HEK293T (cell line): Measurements from ENCODE around the gene PDE7B.

ENCODE experiments used
- ARNT ChIP-seq: fragments of 450-650 bp; IDR thresholded peaks from 2 replicates; pipeline ENCODE4 v1.6.1; 2017; ENCODE audit warnings: mild to moderate bottlenecking
- BHLHE40 ChIP-seq: fragments of 450-650 bp; IDR thresholded peaks from 2 replicates; pipeline ENCODE4 v1.6.1; 2016; ENCODE audit warnings: mild to moderate bottlenecking, moderate library complexity, borderline replicate concordance
- ELF4 ChIP-seq: fragments of 450-650 bp; IDR thresholded peaks from 2 replicates; pipeline ENCODE4 v1.6.1; 2017; ENCODE audit warnings: antibody characterized with exemption
- FOXA1 ChIP-seq: fragments of 450-650 bp; IDR thresholded peaks from 2 replicates; pipeline ENCODE4 v1.6.1; 2016; ENCODE audit warnings: mild to moderate bottlenecking
- FOXK2 ChIP-seq: fragments of 450-650 bp; IDR thresholded peaks from 2 replicates; pipeline ENCODE4 v1.6.1; 2016; ENCODE audit warnings: mild to moderate bottlenecking
- FOXM1 ChIP-seq: fragments of 450-650 bp; IDR thresholded peaks from 2 replicates; pipeline ENCODE4 v1.6.1; 2017; ENCODE audit warnings: mild to moderate bottlenecking, borderline replicate concordance
- NFRKB ChIP-seq: fragments of 450-650 bp; IDR thresholded peaks from 2 replicates; pipeline ENCODE4 v1.6.1; 2016; ENCODE audit warnings: mild to moderate bottlenecking, moderate library complexity
- SP1 ChIP-seq: fragments of 450-650 bp; IDR thresholded peaks from 2 replicates; pipeline ENCODE4 v1.6.1; 2017
- SUZ12 ChIP-seq: fragments of 450-650 bp; IDR thresholded peaks from 2 replicates; pipeline ENCODE4 v1.6.1; 2016; ENCODE audit warnings: mild to moderate bottlenecking
- TARDBP ChIP-seq: fragments of 450-650 bp; IDR thresholded peaks from 2 replicates; pipeline ENCODE4 v1.6.1; 2016
- ZNF384 ChIP-seq: fragments of 450-650 bp; IDR thresholded peaks from 2 replicates; pipeline ENCODE4 v1.6.1; 2016

DNA sequence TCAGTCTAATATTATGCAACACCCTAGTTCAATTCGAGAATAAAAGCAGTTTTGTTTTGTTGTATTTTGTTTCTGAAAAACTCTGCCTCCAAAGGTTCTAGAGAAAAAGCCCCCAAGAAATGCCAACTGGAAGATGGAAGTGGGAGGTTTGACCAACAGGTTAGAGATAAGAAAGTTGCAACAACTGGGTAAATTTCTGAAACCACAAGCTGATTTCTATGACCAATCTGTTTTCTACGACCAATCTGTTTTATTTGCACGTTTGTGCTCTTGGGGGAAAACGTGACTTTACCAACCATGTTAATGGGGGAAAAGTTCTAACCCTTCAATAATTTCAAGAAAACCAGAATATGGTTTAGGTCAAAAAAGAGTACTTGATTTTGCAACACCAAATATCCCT, 173.2 kb downstream of the PDE7B start:
- TF ChIP-seq BHLHE40 (no peak), FOXA1 (no peak), ZNF384 (no peak), TARDBP (no peak), ELF4 (no peak), SP1 (no peak), SUZ12 (no peak), FOXK2 (no peak), FOXM1 (no peak), NFRKB (no peak), ARNT (no peak)
